HG03095 (cell line): ENCODE data around the gene LCN12.

Experiments
- ATAC-seq: cut with Tn5 transposase; IDR thresholded peaks from one replicate; pipeline ENCODE4 v1.9.1; 2021; ENCODE audit warnings: moderate library complexity; ENCODE audit not compliant: unreplicated experiment

Gene LCN12

GRCh38 chr9:136944519-136945332, 7.3 kb upstream of the LCN12 start, which contains the start of the genes C8G and FBXW5:
Gene C8G (plus strand): TSS chr9:136945243. CDS start chr9:136945321, 78 bp downstream.
Gene FBXW5 (minus strand): TSS chr9:136944738. CDS start chr9:136944083, 655 bp downstream.
- ATAC-seq = peak; percentile 60

GRCh38 chr9:136945333-136946227, 6.5 kb upstream of the LCN12 start:
- no peak for ATAC-seq

GRCh38 chr9:136946228-136947027, 5.6 kb upstream of the LCN12 start:
- no peak for ATAC-seq

- ATAC-seq = no peak
Observed at GRCh38 chr9:136947028-136947891, 4.8 kb upstream of the LCN12 start.

GRCh38 chr9:136947955-136948510, 4.0 kb upstream of the LCN12 start:
- no peak for ATAC-seq

- ATAC-seq = no peak
Observed at GRCh38 chr9:136949239-136949816, 2.7 kb upstream of the LCN12 start.

GRCh38 chr9:136949817-136950655, 2.0 kb upstream of the LCN12 start:
- ATAC-seq = peak; percentile 65

GRCh38 chr9:136950656-136951276, 1.3 kb upstream of the LCN12 start:
- ATAC-seq = no peak

- ATAC-seq = no peak
Observed at GRCh38 chr9:136952321-136952850, 313 bp downstream of the LCN12 start.

GRCh38 chr9:136952876-136953770, 1.1 kb downstream of the LCN12 start:
- ATAC-seq = no peak

- ATAC-seq = no peak
Observed at GRCh38 chr9:136953771-136954269, 1.7 kb downstream of the LCN12 start.

- ATAC-seq = no peak
Observed at GRCh38 chr9:136954270-136955083, 2.4 kb downstream of the LCN12 start.

GRCh38 chr9:136955202-136955942, 3.3 kb downstream of the LCN12 start:
- ATAC-seq = no peak

GRCh38 chr9:136955943-136956335, 3.9 kb downstream of the LCN12 start:
- no peak for ATAC-seq

GRCh38 chr9:136956604-136957003, 4.5 kb downstream of the LCN12 start:
- ATAC-seq = no peak
